HepG2 (cell line): ENCODE results near the gene SNRPD3. TPM values are rescaled to one million over a fixed set of nuclear protein-coding genes. Genes with fewer than 3 reads are reported as not detected.

Source experiments
- CTCF ChIP-seq: sonication (generic); formaldehyde crosslinking; IDR thresholded peaks from 2 replicates; pipeline ENCODE4 v1.5.0; 2020; ENCODE audit warnings: mild to moderate bottlenecking, missing genetic modification reagents, moderate library complexity
- HNRNPL ChIP-seq: fragments of 200-400 bp; formaldehyde crosslinking; IDR thresholded peaks from 2 replicates; pipeline ENCODE4 v1.6.1; 2017; ENCODE audit warnings: mild to moderate bottlenecking, low read depth, low read length
- MTF1 ChIP-seq: sonication (generic); formaldehyde crosslinking; IDR thresholded peaks from 2 replicates; pipeline ENCODE4 v1.5.0; 2020; ENCODE audit warnings: missing genetic modification reagents
- TBL1XR1 ChIP-seq: fragments of 150-350 bp; IDR thresholded peaks from 2 replicates; pipeline ENCODE4 v1.6.1; 2014; ENCODE audit warnings: borderline replicate concordance, low read length; ENCODE audit not compliant: partially characterized antibody
- ZBTB14 ChIP-seq: sonication (generic); formaldehyde crosslinking; IDR thresholded peaks from 2 replicates; pipeline ENCODE4 v1.4.0; 2020; ENCODE audit warnings: missing genetic modification reagents
- ZGPAT ChIP-seq: IDR thresholded peaks from 2 replicates; pipeline ENCODE4 v1.6.1; 2016; ENCODE audit warnings: mild to moderate bottlenecking
- ZNF160 ChIP-seq: sonication (generic); formaldehyde crosslinking; IDR thresholded peaks from 2 replicates; pipeline ENCODE4 v1.8.0; 2022; ENCODE audit warnings: mild to moderate bottlenecking, inconsistent platforms, missing genetic modification reagents
- ZNF44 ChIP-seq: sonication (generic); formaldehyde crosslinking; IDR thresholded peaks from 2 replicates; pipeline ENCODE4 v1.5.1; 2020; ENCODE audit warnings: mild to moderate bottlenecking, missing genetic modification reagents
- ZNF710 ChIP-seq: sonication (generic); formaldehyde crosslinking; IDR thresholded peaks from 2 replicates; pipeline ENCODE4 v1.5.0; 2020; ENCODE audit warnings: mild to moderate bottlenecking, missing genetic modification reagents, borderline replicate concordance
- ZNF773 ChIP-seq: sonication (generic); formaldehyde crosslinking; IDR thresholded peaks from 2 replicates; pipeline ENCODE4 v1.4.0; 2020; ENCODE audit warnings: missing genetic modification reagents, borderline replicate concordance
- ZSCAN25 ChIP-seq: sonication (generic); formaldehyde crosslinking; IDR thresholded peaks from 2 replicates; pipeline ENCODE4 v1.8.0; 2022; ENCODE audit warnings: mild to moderate bottlenecking, missing genetic modification reagents
- polyA plus RNA-seq, 8 experiments: library from polyadenylated mRNA; depleted of rRNA in 3 of 8; stranded (reverse) in 7 of 8; unstranded in 1 of 8; fragments of >200 nt; fragmentation: Illumina TruSeq in 4 of 8; extraction: Trizol in 4 of 8; gene quantifications; 2 replicates each; pipeline versions ENCODE4 v1.2.1 to v1.2.3, GENCODE V29; 2011 to 2016; ENCODE audit warnings: low read depth in 4 of 8, missing spikeins in 1 of 8, mixed read lengths in 1 of 8; ENCODE audit not compliant: insufficient read depth in 1 of 8
- total RNA-seq, 5 experiments: library from RNA; depleted of rRNA; stranded (reverse); fragments of >200 nt; fragmentation: Illumina TruSeq; extraction: Trizol; gene quantifications; 2 replicates each; pipeline ENCODE4 v1.2.3, GENCODE V29; 2016; ENCODE audit warnings: low read depth in 1 of 5
- TF ChIP-seq, protein P1 (sequence below): sonication (generic); formaldehyde crosslinking; IDR thresholded peaks from 2 replicates; pipeline ENCODE4 v1.5.0; 2020; ENCODE audit warnings: missing genetic modification reagents
- TF ChIP-seq, protein P2 (sequence below): sonication (generic); formaldehyde crosslinking; IDR thresholded peaks from 2 replicates; pipeline ENCODE4 v1.4.0; 2020; ENCODE audit warnings: missing genetic modification reagents

SNRPD3 gene
- total and polyA plus RNA-seq, 2 of the 13 experiments (the other 11 are each of a cell fraction or from before 2014, with no cell fraction given), result 110 to 209 TPM

- TF ChIP-seq ZGPAT (peak; percentile 94), ZSCAN25 (CRISPR knock-in tag) (peak; percentile 71), ZNF44 (CRISPR knock-in tag) (peak; percentile 94), TBL1XR1 (peak; percentile 52), MTF1 (CRISPR knock-in tag) (peak; percentile 68; the same call in 1 of the 2 replicates), ZNF773 (CRISPR knock-in tag) (no peak), ZBTB14 (CRISPR knock-in tag) (peak; percentile 86), ZNF710 (0 out of 2 replicates have a peak, but pooled peaks have one; percentile 18), ZNF160 (CRISPR knock-in tag) (peak; percentile 75), CTCF (peak; percentile 29), HNRNPL (0 out of 2 replicates have a peak, but pooled peaks have one; percentile 50)
- TF ChIP-seq, protein P1, sequence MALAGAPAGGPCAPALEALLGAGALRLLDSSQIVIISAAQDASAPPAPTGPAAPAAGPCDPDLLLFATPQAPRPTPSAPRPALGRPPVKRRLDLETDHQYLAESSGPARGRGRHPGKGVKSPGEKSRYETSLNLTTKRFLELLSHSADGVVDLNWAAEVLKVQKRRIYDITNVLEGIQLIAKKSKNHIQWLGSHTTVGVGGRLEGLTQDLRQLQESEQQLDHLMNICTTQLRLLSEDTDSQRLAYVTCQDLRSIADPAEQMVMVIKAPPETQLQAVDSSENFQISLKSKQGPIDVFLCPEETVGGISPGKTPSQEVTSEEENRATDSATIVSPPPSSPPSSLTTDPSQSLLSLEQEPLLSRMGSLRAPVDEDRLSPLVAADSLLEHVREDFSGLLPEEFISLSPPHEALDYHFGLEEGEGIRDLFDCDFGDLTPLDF (CRISPR knock-in tag), result peak; percentile 91
- TF ChIP-seq, protein P2, sequence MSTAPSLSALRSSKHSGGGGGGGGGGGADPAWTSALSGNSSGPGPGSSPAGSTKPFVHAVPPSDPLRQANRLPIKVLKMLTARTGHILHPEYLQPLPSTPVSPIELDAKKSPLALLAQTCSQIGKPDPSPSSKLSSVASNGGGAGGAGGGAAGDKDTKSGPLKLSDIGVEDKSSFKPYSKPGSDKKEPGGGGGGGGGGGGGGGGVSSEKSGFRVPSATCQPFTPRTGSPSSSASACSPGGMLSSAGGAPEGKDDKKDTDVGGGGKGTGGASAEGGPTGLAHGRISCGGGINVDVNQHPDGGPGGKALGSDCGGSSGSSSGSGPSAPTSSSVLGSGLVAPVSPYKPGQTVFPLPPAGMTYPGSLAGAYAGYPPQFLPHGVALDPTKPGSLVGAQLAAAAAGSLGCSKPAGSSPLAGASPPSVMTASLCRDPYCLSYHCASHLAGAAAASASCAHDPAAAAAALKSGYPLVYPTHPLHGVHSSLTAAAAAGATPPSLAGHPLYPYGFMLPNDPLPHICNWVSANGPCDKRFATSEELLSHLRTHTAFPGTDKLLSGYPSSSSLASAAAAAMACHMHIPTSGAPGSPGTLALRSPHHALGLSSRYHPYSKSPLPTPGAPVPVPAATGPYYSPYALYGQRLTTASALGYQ (CRISPR knock-in tag), result peak; percentile 88; the same call in 1 of the 2 replicates
These were observed at the start of gene SNRPD3 (continued) for GRCh38 chr22:24555165-24556039.
